Mesendoderm (in vitro differentiated cells): Measurements from ENCODE around the gene LAX1.
A peak's percentile ranks its signal among the peaks of the same experiment; 100 is the strongest.

Source experiments
- small RNA-seq: library from polyadenylated mRNA; stranded (forward); fragments of <200 nt; extraction: miRNeasy Mini kit (QIAGEN cat#:217004); gene quantifications from one replicate; pipeline ENCODE3, GENCODE V24; 2013; ENCODE audit not compliant: insufficient read depth

The LAX1 gene

Small RNA genes lying within 50 kb of the gene (small RNA-seq; reads per million reads assigned to genes)
- gene SNORA77 (33.3 reads per million, percentile 93 among the genes with 10 or more reads in this experiment), gene ZC3H11A (1.6 reads per million)
